Mammary epithelial cell (primary cell): Measurements from ENCODE around the gene MTCH1.

ENCODE experiments used
- CTCF ChIP-seq, 2 donors: IDR thresholded peaks in 1 of 2; conservative IDR thresholded peaks in 1 of 2; 2 replicates each; pipeline ENCODE4 v1.5.1; 2011 to 2012; ENCODE audit warnings: inconsistent platforms in 2 of 2, low read length in 2 of 2, mild to moderate bottlenecking in 2 of 2, control low read depth in 1 of 2, low read depth in 1 of 2; ENCODE audit not compliant: insufficient read depth in 1 of 2; ENCODE audit errors: extremely low read depth in 1 of 2
- EZH2 ChIP-seq: IDR thresholded peaks from 2 replicates; pipeline ENCODE4 v1.6.1; 2012; ENCODE audit warnings: low read length, inconsistent platforms, borderline replicate concordance

DNA sequence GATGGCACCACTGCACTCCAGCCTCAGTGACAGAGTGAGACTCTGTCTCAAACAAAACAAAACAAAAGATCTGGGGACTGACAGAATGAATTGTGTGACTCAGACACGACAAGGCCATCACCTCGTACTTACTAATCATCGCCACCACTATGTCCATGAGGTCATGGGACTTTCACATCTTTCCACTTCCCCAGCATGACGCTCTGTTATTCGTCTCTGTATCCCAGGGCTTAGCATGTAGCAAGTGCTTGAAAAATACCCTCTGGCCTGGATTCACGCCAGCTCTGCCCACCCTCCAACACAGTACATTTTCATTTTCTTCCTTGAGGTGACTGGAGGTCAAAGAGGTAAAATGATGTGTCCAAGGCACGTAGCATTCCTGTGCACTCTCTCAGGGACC, 47.3 kb upstream of the MTCH1 start:
- no peak for TF ChIP-seq CTCF (conservative IDR thresholded peaks at IDR 0.05 in 1 of 2, IDR thresholded peaks at IDR 0.05 in 1 of 2; ENCODE audit: extremely low read depth in 1 of 2, insufficient read depth in 1 of 2, low read depth in 1 of 2, low read length in 2 of 2)
- no peak for TF ChIP-seq EZH2
